OCI-M2 (cell line): ENCODE data around the gene VSTM5.

ENCODE experiments used
- DNase-seq: peaks from one replicate; lab custom pipeline; 2025; ENCODE audit not compliant: unreplicated experiment; lab: John Stamatoyannopoulos, UW

VSTM5 gene

GRCh38 chr11:93842461-93842860 lies 8.0 kb downstream of the VSTM5 start:
- DNase-seq: no peak

GRCh38 chr11:93842034-93842433 lies 8.4 kb downstream of the VSTM5 start:
- no peak for DNase-seq

GRCh38 chr11:93841446-93841845 lies 9.0 kb downstream of the VSTM5 start:
- no peak for DNase-seq

- DNase-seq: no peak
Measured at GRCh38 chr11:93840981-93841380, 9.4 kb downstream of the VSTM5 start.

GRCh38 chr11:93840180-93840579 lies 10.2 kb downstream of the VSTM5 start:
- DNase-seq: no peak

GRCh38 chr11:93838967-93839366 lies 11.5 kb downstream of the VSTM5 start:
- no peak for DNase-seq

- no peak for DNase-seq
Measured at GRCh38 chr11:93832780-93833179, 17.6 kb downstream of the VSTM5 start.

GRCh38 chr11:93831343-93832127 lies 18.9 kb downstream of the VSTM5 start:
- DNase-seq: no peak

GRCh38 chr11:93829598-93829997 lies 20.8 kb downstream of the VSTM5 start:
- no peak for DNase-seq

GRCh38 chr11:93827363-93827762 lies 23.1 kb downstream of the VSTM5 start:
- DNase-seq: no peak

GRCh38 chr11:93823210-93823609 lies 27.2 kb downstream of the VSTM5 start:
- DNase-seq: no peak

GRCh38 chr11:93822359-93822758 lies 28.1 kb downstream of the VSTM5 start:
- no peak for DNase-seq

GRCh38 chr11:93821617-93822016 lies 28.8 kb downstream of the VSTM5 start:
- no peak for DNase-seq

- DNase-seq: no peak
Measured at GRCh38 chr11:93820847-93821246, 29.6 kb downstream of the VSTM5 start.

GRCh38 chr11:93819966-93820695 lies 30.3 kb downstream of the VSTM5 start:
- no peak for DNase-seq

- no peak for DNase-seq
Measured at GRCh38 chr11:93817426-93818348, 32.7 kb downstream of the VSTM5 start.

GRCh38 chr11:93814966-93815633 lies 35.3 kb downstream of the VSTM5 start:
- DNase-seq: no peak

GRCh38 chr11:93813974-93814373 lies 36.4 kb downstream of the VSTM5 start:
- DNase-seq: no peak

- no peak for DNase-seq
Measured at GRCh38 chr11:93807980-93808379, 42.4 kb downstream of the VSTM5 start.

GRCh38 chr11:93804879-93805278 lies 45.5 kb downstream of the VSTM5 start:
- DNase-seq: no peak

- no peak for DNase-seq
Measured at GRCh38 chr11:93801366-93801765, 49.1 kb downstream of the VSTM5 start.
